8988T (cell line): ENCODE results near the gene PTPN14.
A peak's percentile ranks its signal among the peaks of the same experiment; 100 is the strongest.
"Not testable (repeated sequence)": the region's sequence is repeated elsewhere in the genome, so short reads cannot be mapped to it uniquely, and the experiment has no call there.

ENCODE experiments used
- DNase-seq: peaks from one replicate; pipeline ENCODE4 v3.0.0; 2011

PTPN14 gene

GRCh38 chr1:214506972-214507431 lies 44.4 kb downstream of the PTPN14 start:
- DNase-seq: no peak

GRCh38 chr1:214505134-214505533 lies 46.3 kb downstream of the PTPN14 start:
- no peak for DNase-seq

GRCh38 chr1:214504330-214504729 lies 47.1 kb downstream of the PTPN14 start:
- no peak for DNase-seq

GRCh38 chr1:214503553-214503952 lies 47.8 kb downstream of the PTPN14 start:
- no peak for DNase-seq

GRCh38 chr1:214500340-214501055 lies 50.9 kb downstream of the PTPN14 start:
- no peak for DNase-seq

GRCh38 chr1:214499732-214500131 lies 51.7 kb downstream of the PTPN14 start:
- DNase-seq: no peak

GRCh38 chr1:214498021-214498420 lies 53.4 kb downstream of the PTPN14 start:
- DNase-seq: no peak

- no peak for DNase-seq
Observed at GRCh38 chr1:214496126-214496525, 55.3 kb downstream of the PTPN14 start.

GRCh38 chr1:214494706-214495105 lies 56.7 kb downstream of the PTPN14 start:
- peak; percentile 37 for DNase-seq

GRCh38 chr1:214494179-214494578 lies 57.2 kb downstream of the PTPN14 start:
- not testable (repeated sequence) for DNase-seq

- no peak for DNase-seq
Observed at GRCh38 chr1:214493126-214493796, 58.1 kb downstream of the PTPN14 start.

GRCh38 chr1:214492401-214493075 lies 58.9 kb downstream of the PTPN14 start:
- no peak for DNase-seq

GRCh38 chr1:214491468-214492146 lies 59.8 kb downstream of the PTPN14 start:
- DNase-seq: no peak

- no peak for DNase-seq
Observed at GRCh38 chr1:214485151-214485550, 66.3 kb downstream of the PTPN14 start.

- DNase-seq: not testable (repeated sequence)
Observed at GRCh38 chr1:214483180-214483579, 68.2 kb downstream of the PTPN14 start.

GRCh38 chr1:214481983-214482634 lies 69.3 kb downstream of the PTPN14 start:
- not testable (repeated sequence) for DNase-seq

GRCh38 chr1:214476986-214477870 lies 74.2 kb downstream of the PTPN14 start:
- DNase-seq: no peak

GRCh38 chr1:214476229-214476985 lies 75.0 kb downstream of the PTPN14 start:
- DNase-seq: no peak

- DNase-seq: no peak
Observed at GRCh38 chr1:214475746-214476145, 75.7 kb downstream of the PTPN14 start.

GRCh38 chr1:214475331-214475730 lies 76.1 kb downstream of the PTPN14 start:
- DNase-seq: no peak

GRCh38 chr1:214474467-214474866 lies 76.9 kb downstream of the PTPN14 start:
- DNase-seq: no peak
